HG03378 (cell line): Measurements from ENCODE around the gene RAB11A.

ENCODE experiments used
- ATAC-seq: cut with Tn5 transposase; IDR thresholded peaks from one replicate; pipeline ENCODE4 v1.9.1; 2021; ENCODE audit warnings: mild to moderate bottlenecking, moderate library complexity; ENCODE audit not compliant: unreplicated experiment

The RAB11A gene

DNA sequence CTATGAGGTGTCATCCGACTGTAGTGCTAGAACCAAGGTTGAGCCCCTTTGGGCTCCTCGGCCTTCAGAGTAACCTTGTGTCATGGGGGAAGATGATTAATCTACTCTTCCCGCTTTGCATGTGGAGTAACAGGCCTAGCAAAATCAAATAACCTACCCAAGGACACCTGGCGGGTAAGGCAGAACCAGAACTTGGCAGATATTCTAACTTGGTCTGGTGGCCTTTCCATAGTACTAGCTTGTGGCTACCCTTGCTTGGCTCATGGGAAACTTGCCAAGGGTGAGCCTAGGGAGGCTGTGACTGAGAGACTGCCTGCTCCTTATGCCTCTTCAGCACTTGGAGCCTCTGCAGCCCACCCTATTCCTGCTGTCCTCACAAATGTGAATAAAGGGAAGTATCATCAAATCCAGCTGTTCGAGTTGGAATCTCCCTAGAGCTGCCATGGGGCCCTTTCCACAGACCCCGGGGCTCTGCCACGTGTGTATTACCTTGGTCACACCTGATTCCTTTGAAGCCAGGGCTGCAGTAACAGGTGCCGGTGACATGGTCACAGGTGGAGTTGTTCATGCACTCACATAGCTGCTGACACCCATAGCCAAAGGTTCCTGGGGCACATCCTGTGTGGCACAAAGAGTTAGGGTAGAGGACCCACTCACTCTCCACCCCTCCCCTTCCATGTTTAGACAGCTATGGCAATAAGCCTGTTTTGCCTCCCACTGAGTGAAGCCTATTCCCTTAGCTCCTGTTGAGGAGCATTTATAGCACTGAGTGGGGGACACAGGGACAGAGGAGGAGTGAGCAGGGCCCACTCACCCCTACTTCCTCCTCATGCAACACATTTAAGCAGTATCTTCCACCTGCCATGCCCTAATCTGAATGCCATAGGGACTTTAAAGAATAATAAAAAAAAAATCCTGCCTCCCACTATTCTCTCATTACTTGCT, 46.0 kb downstream of the RAB11A start:
- ATAC-seq = no peak

DNA sequence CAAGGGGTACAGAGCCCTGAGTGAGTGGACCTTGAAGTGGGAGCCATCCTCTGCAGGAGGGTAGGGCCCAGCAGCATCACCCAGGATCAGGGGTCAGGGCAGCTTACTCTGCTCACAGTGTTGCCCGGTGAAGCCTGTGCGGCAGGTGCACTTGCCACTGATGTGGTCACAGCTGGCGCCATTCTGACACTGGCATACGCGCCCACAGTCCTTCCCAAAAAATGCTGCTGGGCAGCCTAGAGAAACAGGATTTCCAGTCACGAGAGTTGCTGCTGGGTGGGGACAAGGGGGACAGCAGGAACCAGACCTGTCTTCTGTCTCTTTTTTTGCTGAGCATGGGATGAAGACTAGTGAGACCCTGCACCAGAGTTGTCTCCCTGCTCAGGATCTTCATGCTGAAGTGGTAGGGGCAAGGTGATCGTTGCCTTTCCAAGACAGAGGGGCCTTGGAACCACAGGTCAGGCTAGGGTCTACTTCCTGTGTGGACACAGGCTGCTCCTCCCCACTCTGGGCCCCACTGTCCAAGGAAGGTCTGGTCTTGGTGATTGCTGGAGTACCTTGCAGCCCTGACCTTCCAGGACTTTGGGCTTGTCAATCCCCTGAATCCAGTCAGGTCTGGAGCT, 46.9 kb downstream of the RAB11A start:
- no peak for ATAC-seq

DNA sequence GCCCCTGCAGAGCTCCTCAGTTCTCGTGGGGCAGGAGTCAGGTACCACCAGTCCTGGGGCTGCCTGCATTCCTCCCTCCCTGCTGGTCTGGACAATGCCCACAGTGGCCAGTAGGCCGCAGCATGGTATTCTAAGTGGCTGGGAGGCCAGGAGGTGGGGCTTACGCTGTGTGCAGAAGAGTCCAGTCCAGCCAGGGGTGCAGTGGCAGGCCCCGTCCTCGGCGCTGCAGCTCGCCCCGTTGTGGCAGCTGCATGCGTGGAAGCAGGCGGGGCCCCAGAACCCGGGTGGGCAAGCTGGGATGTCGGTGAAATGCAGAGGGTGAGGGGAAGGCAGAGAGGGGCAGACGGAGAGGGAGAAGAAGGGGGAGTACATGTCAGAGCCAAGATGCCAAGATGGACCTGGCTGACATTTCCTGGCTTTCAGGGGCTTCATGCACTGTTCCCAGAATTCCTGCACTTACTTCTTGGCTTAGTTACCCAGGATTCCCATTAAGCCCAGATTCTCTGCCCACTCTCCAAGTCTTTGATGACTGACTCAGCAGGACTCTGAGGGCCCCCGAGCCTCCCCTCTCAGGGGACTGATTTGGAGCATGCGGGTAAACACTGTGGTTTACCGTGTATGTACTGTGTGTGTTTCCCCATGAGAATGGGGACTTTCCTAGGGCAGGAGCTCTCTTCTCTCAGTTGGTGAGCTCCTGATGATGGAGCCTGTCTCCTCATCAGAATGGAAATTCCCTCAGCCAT, 47.5 kb downstream of the RAB11A start:
- peak; percentile 57 for ATAC-seq

DNA sequence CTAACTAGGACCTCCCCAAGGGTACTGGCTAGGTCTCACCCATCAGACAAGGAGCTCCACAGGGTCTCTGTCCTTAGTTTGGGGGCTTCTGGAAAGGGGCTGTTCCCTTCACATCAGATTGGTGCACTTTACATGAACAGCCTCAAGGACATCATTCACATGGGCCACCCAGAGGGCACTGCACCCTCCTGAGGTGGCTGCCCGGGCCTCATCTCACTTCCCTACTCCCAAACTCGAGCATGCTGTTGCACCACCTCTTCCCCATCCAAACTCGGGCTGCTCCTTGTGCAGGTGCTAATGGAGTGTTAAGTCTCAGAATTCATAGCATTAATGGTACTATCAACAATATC, 48.1 kb downstream of the RAB11A start:
- no peak for ATAC-seq

DNA sequence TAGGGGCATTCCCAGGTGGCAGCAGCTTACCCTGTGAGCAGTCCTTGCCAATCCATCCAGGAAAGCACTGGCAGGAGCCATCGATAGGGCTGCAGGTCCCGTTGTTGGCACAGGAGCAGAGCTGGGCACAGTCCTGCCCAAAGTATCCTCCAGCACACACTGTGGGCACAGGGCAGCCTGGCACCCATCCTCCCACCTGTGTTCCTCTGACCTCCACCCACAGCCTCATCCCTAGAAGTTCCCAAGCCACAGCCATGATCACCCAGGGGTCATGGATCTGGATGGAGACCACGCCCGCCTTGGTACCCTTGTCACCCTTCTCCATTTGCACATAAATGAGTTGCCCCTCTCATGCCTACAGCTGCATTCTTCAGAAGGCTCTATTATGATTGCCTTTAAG, 48.6 kb downstream of the RAB11A start:
- ATAC-seq = no peak

DNA sequence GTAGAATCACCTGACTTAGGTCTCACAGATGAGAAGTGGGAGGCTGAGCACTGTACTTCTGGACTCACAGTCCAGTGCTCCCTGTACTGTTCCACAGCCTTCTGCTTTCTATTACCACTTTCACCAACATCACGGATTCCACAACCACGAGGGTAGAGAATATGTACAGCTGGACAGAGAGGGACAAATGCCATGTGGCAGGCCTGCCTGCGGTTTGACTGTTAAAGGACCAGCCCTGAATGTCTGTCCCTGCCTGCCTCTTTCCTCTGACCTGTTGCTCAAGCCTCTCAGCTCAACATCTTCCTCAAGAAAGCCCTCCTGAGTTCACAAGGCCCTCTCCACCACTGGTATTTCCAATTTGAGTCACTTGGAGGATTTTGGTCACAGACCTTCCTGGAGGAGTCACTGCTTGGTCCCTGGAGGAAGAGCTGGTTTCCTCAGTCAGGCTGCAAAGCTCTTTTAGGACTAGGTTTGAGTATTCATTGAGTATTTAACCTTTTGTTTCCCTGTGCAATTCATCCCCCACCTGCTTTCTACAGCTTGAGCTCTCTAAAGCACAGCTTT, 49.1 kb downstream of the RAB11A start:
- no peak for ATAC-seq

DNA sequence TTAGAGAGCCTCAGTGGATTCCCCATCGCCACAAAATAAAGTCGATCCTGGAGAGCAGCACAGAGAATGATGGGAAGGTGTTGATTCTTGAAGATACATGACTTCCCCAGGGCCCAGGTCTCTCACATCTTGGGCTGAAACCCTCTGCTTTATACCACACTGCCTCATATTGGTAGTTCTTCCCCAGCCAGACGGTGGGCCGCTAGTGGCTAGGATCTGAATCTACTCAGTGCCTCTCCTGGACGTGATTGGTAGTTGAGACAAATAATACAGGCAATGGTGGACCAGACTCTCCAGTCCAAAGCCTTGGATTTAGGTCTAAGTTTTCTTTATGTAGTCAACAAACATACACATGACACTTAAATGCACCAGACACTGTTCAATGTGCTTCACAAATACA, 49.7 kb downstream of the RAB11A start:
- ATAC-seq = no peak

DNA sequence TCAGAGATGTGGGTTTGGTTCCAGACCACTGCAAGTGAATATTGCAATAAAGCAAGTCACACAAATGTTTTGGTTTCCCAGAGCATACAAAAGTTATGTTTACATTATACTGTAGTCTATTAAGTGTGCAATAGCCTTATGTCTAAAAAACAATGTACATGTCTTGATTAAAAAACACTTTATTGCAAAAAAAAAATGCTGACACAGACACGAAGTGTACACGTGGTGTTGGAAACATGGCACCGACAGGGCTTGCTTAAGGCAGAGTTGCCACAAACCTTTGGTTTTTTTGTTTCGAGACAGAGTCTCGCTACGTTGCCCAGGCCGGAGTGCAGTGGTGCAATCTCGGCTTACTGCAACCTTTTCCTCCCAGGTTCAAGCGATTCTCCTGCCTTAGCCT, 50.1 kb downstream of the RAB11A start:
- no peak for ATAC-seq

DNA sequence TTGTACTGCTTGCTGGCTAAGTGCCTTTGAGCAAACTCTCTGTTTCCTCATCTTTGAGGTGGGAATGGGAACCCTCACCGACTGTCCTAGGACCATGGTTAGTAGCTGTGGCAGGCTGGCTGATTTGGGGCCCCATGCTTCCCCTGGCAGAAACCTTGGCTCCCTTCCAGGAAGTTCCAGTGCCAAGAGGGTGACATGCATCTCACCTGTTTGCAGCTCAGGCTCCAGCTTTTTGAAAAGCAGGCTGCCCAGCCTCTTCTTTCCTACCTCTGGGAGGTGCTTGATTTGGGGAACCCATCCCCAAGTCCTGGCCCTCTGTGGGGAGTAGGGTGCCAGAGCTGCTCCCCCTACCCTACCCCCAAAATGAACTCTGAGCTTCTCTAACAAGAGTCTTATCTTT, 50.8 kb downstream of the RAB11A start:
- no peak for ATAC-seq

DNA sequence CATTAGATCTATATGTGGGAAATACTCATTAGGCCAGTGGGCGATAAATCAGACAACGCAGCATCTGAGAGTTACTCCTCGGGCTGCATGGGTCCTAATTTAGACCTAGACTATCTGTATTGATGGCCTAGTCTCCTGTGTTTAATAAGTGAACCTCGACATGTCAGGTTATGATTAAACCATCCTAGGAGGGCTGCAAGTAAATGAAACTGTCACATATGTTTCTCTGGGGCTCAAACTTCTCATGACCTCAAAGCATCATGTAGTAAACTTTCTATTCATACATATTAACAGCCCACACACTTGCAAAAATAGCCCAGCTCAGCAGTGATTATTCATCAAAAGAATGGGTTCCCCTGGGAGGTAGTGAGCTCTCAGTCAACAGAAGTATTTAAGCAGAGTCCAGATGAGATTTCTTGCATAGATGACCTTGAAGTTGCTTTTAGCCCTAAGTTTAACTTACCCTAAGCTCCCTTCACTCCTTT, 51.6 kb downstream of the RAB11A start:
- ATAC-seq = peak; percentile 46

DNA sequence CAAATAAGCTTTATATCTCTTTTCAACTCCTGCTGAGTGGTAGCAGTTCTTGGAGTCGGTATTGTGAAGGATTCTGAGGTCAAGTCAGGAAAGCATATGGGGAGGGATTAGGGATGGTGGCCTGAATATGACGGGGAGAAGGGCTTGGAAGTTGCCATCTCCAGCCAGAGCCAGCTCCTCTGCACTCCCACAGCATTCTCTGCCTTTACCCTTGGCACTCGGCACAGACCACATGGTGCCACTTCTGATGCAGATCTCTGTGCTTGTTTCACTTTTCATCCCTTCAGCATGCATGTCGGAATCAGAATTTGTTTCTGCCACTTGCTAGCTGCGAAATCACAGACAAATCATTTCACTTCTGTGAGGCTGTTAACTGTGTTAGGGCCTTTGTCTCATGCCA, 52.5 kb downstream of the RAB11A start:
- no peak for ATAC-seq

DNA sequence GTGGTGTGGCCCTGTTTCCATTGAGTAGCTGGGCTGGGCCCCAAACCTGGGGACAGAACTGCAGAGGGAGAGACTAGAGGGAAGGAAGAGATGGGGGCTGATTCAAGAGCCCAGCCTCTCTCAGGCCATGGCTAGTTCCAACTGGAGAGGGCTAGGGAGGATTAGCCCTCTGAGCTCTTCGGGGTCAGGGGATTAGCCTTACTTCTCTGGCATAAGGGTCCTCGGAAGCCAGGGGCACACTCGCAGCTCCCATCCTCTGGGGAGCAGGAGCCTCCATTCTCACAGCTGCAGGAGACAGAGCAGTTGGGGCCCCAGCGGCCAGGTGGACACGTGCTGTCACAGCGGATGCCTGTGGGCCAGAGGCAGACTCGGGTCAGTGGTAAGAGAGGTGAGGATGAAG, 53.3 kb downstream of the RAB11A start:
- ATAC-seq = no peak

DNA sequence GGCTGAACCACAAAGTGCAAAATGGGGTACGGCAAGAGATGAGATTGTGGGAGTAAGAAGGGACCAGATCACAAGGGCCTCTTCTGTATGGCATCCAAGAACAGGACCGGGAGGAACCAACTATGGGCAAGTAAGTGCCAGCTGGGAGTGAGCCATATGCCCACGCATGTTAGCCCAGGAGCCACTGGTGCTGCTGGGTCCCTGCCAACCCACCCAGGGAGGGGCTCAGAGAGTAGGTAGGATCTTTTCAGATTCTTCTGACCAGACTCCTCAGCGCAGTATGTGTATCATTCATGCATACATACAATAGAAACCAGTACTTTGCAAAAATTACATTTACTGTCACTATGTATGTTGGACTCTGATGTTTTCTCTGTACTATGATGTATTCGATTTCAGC, 54.0 kb downstream of the RAB11A start:
- no peak for ATAC-seq

DNA sequence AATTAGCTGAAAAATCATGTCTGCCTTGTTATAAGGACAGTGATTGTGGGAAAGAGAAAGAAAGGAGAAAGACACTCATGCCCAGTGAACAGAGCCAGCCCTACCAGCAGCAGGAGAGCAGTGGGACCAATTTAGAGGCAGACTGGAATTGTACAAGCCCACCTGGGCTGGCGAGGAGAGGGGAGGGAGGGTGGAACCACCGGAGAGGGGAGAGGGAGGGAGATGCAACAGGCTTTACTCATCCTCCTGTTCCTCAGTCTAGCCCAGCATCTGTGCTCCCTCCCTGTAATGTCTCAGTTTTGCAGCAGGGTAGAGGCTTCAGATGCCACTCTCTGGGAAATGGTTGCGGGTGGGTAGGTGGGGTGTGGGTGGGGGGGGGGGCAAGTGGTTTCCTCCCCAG, 54.7 kb downstream of the RAB11A start:
- no peak for ATAC-seq

DNA sequence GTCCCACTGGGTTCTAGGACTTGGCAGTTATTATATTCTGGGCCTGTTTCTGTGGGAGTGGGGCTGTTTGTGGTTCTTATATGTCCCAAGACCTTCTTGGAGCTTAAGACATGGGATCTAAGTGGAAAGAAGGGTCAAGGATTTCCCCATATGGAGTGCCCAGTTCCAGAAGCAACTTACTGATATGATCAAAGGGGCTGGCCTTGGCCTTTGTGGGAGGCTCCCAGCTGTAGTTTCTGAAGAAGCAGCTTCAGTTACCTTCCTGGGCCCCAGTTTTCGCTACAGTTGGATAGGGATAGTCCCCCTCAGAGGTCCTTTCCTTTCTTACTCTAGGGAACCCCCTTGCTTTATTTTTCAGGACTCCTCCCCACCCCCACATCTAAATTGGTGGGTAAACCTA, 56.0 kb downstream of the RAB11A start:
- no peak for ATAC-seq

DNA sequence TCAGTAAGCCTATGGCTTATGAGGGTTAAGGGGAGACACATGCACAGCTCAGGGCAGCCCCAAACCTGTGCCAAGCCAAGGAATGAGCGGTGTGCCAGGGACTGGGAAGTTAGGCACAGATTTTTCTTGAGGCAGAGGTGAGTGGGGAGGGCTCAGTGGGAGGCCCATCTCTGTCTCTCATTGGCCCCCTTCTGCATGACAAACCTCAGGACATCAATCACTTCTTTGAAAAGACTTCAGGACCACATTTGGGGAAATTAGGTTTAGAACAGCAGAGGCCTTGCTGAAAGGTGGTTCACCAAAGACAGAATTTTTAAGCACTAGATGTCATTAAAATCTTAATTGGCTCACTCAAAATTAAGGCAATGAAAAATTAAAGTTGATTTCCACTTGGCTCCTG, 57.2 kb downstream of the RAB11A start:
- ATAC-seq = no peak

DNA sequence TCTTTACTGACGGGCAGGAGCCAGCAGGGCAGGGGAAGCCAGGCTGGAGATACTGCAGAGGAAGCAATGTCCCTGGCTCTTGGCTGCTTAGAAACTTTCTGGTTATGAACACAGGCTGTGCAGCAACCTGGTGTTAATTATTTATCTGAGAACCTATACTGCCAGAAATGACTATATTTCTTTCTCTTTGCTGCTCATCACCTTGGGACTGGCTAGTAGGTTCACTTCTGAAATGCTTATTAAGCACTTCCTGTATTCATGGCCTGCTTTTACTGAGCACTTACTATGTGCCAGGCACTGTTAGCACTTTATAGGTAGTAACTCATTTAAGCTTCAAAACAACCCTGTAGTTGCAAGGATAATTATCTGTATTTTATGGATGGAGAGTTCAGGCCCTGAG, 57.6 kb downstream of the RAB11A start:
- peak; percentile 70 for ATAC-seq

DNA sequence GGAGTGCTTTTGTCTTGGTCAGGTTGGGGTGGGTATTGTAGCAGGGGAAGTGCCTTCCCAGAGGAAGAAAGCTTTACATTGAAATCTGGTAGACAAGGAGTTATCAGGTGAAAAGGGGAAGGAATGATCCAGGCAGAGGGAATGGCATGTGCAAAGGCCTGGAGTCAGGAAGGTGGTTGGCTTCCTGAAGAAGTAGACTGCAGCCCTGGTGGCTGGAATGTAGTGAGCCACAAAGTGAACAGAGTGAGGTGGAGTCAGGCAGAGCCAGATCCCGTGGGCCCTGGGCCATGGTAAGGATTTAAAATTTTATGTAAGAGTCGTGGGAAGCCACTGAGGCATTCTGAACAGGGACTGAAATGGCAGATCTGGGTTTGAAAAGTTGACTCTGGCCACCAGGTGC, 58.3 kb downstream of the RAB11A start:
- ATAC-seq = no peak

DNA sequence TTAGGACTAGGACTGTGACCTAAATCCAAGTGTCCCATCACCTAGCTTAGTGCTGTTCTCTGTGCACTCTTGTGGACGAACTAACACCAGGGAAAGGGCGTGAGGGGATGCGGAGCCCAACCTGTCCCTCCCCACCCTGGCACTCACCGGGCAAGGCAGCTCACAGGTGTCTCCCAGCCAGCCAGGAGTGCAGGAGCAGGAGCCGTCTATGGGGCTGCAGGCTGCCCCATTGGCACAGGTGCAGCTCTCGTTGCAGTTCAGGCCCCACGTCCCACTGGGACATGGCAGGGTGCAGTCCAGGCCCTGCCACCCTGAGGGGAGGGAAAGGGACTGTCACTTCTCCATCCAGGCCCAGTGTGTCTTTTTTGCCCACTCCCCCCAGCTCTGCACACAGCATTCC, 60.3 kb downstream of the RAB11A start:
- ATAC-seq = no peak

DNA sequence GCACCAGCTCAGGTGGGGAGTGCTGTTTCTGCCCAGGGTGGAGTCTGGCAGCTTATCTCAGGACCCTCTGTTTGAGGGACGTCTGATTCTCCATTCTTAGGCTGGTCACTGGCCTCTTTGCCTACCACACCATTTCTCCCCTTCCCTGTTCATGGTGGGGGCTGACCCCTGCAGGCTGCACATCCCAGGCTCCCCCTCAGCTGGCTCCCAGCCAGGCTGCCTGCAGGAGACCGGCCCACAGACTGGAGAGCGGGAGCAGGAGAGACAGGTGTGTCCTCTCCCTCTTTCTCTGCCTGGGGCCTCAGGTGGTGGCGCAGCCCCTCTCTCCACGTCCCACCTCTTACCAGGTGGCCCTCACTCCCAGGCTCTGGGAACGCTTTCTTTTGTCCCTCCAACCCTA, 60.8 kb downstream of the RAB11A start:
- no peak for ATAC-seq

DNA sequence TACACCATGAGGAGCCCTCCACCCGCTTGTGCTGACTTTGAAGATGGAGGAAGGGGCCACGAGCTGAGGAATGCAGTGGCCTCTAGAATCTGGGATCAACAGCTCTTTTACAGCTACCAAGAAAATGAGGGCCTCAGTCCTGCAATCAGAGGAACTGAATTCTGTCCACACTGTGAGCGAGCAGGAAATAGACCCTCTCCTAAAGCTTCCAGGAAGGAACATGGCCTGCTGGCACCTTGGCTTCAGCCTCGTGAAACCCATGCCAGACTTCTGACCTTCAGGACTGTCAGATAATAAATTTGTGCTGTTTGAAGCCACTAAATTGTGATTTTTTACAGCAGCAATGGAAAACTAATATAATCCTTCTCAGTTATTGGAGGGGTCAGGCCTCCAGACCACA, 61.9 kb downstream of the RAB11A start:
- ATAC-seq = no peak
